SK-N-SH (cell line): ENCODE measurements around the gene FGD6. TPM values are rescaled to one million over a fixed set of nuclear protein-coding genes. Genes with fewer than 3 reads are reported as not detected.
"Not testable (repeated sequence)": the region's sequence is repeated elsewhere in the genome, so short reads cannot be mapped to it uniquely, and the experiment has no call there.

Experiments
- CTCF ChIA-PET: fragments of 300-600, 350-600 bp; formaldehyde crosslinking; extraction: SDS; loops from one replicate; lab custom pipeline; 2021; lab: Yijun Ruan, JAX
- POLR2A ChIA-PET: fragments of 350-600 bp; sonication (Branson Sonifier 250); formaldehyde crosslinking; extraction: SDS; loops from one replicate; lab custom pipeline; 2020; ENCODE audit warnings: antibody characterized with exemption, inconsistent platforms; lab: Yijun Ruan, JAX
- DNase-seq: peaks from one replicate; pipeline ENCODE4 v3.0.0; 2012
- H2AFZ ChIP-seq: fragments of 200-600 bp; sonication (generic); 2 replicates; pipeline ENCODE4 v1.8.1; 2016; ENCODE audit warnings: antibody characterized with exemption, mild to moderate bottlenecking, low read depth
- H3F3A ChIP-seq: fragments of 200-600 bp; sonication (generic); replicated peaks from 2 replicates; pipeline ENCODE3; 2016; ENCODE audit warnings: antibody characterized with exemption, mild to moderate bottlenecking; ENCODE audit not compliant: insufficient read depth
- H3K27ac ChIP-seq, 2 experiments: fragments of 200-500 bp in 1 of 2; fragments of 200-600 bp in 1 of 2; sonication (Bioruptor generic) in 1 of 2; sonication (generic), shearing (Covaris generic) in 1 of 2; 2 replicates each; pipeline versions ENCODE4 v1.5.1 to v1.6.1; 2014 to 2016; ENCODE audit warnings: low read depth in 2 of 2, inconsistent platforms in 1 of 2, low read length in 1 of 2, mild to moderate bottlenecking in 1 of 2, mixed read lengths in 1 of 2
- H3K27me3 ChIP-seq: fragments of 200-600 bp; sonication (generic), shearing (Covaris generic); 2 replicates; pipeline ENCODE4 v1.6.1; 2016; ENCODE audit warnings: mixed run types; ENCODE audit not compliant: insufficient read depth
- H3K36me3 ChIP-seq, 2 experiments: fragments of 200-500 bp in 1 of 2; fragments of 200-600 bp in 1 of 2; sonication (Bioruptor generic) in 1 of 2; sonication (generic) in 1 of 2; replicated peaks in 1 of 2; 2 replicates each; pipeline versions ENCODE3 to v1.5.1; 2014 to 2016; ENCODE audit warnings: low read length in 1 of 2, mild to moderate bottlenecking in 1 of 2; ENCODE audit not compliant: insufficient read depth in 2 of 2, control insufficient read depth in 1 of 2
- H3K4me1 ChIP-seq, 2 experiments: fragments of 200-500 bp in 1 of 2; fragments of 200-600 bp in 1 of 2; sonication (Bioruptor generic) in 1 of 2; sonication (generic), shearing (Covaris generic) in 1 of 2; 2 replicates each; pipeline versions ENCODE4 v1.5.1 to v1.6.1; 2014 to 2016; ENCODE audit warnings: low read depth in 1 of 2, low read length in 1 of 2, mixed run types in 1 of 2; ENCODE audit not compliant: insufficient read depth in 2 of 2, control insufficient read depth in 1 of 2
- H3K4me2 ChIP-seq: fragments of 200-600 bp; sonication (generic), shearing (Covaris generic); 2 replicates; pipeline ENCODE4 v1.6.1; 2017; ENCODE audit warnings: mixed run types
- H3K4me3 ChIP-seq, 2 experiments: fragments of 200-500 bp in 1 of 2; fragments of 200-600 bp in 1 of 2; sonication (Bioruptor generic) in 1 of 2; sonication (generic), shearing (Covaris generic) in 1 of 2; 2 replicates each; pipeline versions ENCODE4 v1.5.1 to v1.8.1; 2014 to 2016; ENCODE audit warnings: low read depth in 2 of 2, inconsistent platforms in 1 of 2, low read length in 1 of 2, mild to moderate bottlenecking in 1 of 2, mixed read lengths in 1 of 2, moderate library complexity in 1 of 2
- H3K79me2 ChIP-seq: fragments of 200-600 bp; sonication (generic); 2 replicates; pipeline ENCODE4 v1.8.1; 2017; ENCODE audit warnings: mild to moderate bottlenecking; ENCODE audit not compliant: insufficient read depth
- H3K9ac ChIP-seq: fragments of 200-600 bp; sonication (generic); 2 replicates; pipeline ENCODE4 v1.6.1; 2017; ENCODE audit warnings: mixed run types
- H3K9me2 ChIP-seq: fragments of 200-600 bp; sonication (generic); 2 replicates; pipeline ENCODE4 v1.6.1; 2017; ENCODE audit warnings: mixed run types
- H3K9me3 ChIP-seq: fragments of 200-600 bp; sonication (generic); 2 replicates; pipeline ENCODE4 v1.6.1; 2017; ENCODE audit warnings: mixed run types, mild to moderate bottlenecking, moderate library complexity
- H4K20me1 ChIP-seq: fragments of 200-600 bp; sonication (generic); 2 replicates; pipeline ENCODE4 v1.6.1; 2017; ENCODE audit warnings: mild to moderate bottlenecking, mixed run types; ENCODE audit not compliant: insufficient read depth
- ELF1 ChIP-seq: IDR thresholded peaks from 2 replicates; pipeline ENCODE4 v1.4.0; 2012
- EZH2phosphoT487 ChIP-seq: fragments of 200-600 bp; sonication (generic); IDR thresholded peaks from 2 replicates; pipeline ENCODE4 v1.6.1; 2017; ENCODE audit warnings: low read depth, mixed run types, mild to moderate bottlenecking, antibody characterized with exemption, moderate library complexity, borderline replicate concordance
- FOSL2 ChIP-seq: IDR thresholded peaks from 2 replicates; pipeline ENCODE4 v1.4.0; 2012; ENCODE audit warnings: low read depth, mild to moderate bottlenecking, moderate library complexity, borderline replicate concordance
- GABPA ChIP-seq: IDR thresholded peaks from 2 replicates; pipeline ENCODE4 v1.4.0; 2012; ENCODE audit warnings: low read depth, mild to moderate bottlenecking
- GATA2 ChIP-seq: sonication (generic); formaldehyde crosslinking; IDR thresholded peaks from 2 replicates; pipeline ENCODE4 v1.5.0; 2020; ENCODE audit warnings: mild to moderate bottlenecking, missing genetic modification reagents
- IRF3 ChIP-seq: fragments of 150-350 bp; IDR thresholded peaks from 2 replicates; pipeline ENCODE4 v1.6.1; 2016; ENCODE audit warnings: mild to moderate bottlenecking, low read depth, low read length
- MAX ChIP-seq: IDR thresholded peaks from 2 replicates; pipeline ENCODE4 v1.4.0; 2012; ENCODE audit warnings: low read depth
- MEF2A ChIP-seq: IDR thresholded peaks from 2 replicates; pipeline ENCODE4 v1.4.0; 2012; ENCODE audit warnings: low read depth, borderline replicate concordance
- NRF1 ChIP-seq: IDR thresholded peaks from 2 replicates; pipeline ENCODE4 v1.6.1; 2012; ENCODE audit warnings: low read depth, mild to moderate bottlenecking, low read length
- PBX3 ChIP-seq: IDR thresholded peaks from 2 replicates; pipeline ENCODE4; 2012
- RAD21 ChIP-seq: IDR thresholded peaks from 2 replicates; pipeline ENCODE4 v1.6.1; 2012; ENCODE audit warnings: mild to moderate bottlenecking, low read length
- REST ChIP-seq: IDR thresholded peaks from 2 replicates; pipeline ENCODE4 v1.6.1; 2012; ENCODE audit warnings: mild to moderate bottlenecking, low read depth, low read length, moderate library complexity
- RFX5 ChIP-seq: IDR thresholded peaks from 2 replicates; pipeline ENCODE4 v1.6.1; 2012; ENCODE audit warnings: mild to moderate bottlenecking, improper control_type of control experiment, low read length
- TAF1 ChIP-seq: IDR thresholded peaks from 2 replicates; pipeline ENCODE4 v1.6.1; 2012; ENCODE audit warnings: low read depth, mild to moderate bottlenecking, low read length, moderate library complexity, borderline replicate concordance
- TCF12 ChIP-seq: IDR thresholded peaks from 2 replicates; pipeline ENCODE4 v1.4.0; 2012
- USF1 ChIP-seq: IDR thresholded peaks from 2 replicates; pipeline ENCODE4 v1.4.0; 2012; ENCODE audit warnings: low read depth, borderline replicate concordance
- YY1 ChIP-seq: IDR thresholded peaks from 2 replicates; pipeline ENCODE4 v1.4.0; 2012; ENCODE audit warnings: low read depth, mild to moderate bottlenecking
- ZBTB33 ChIP-seq: IDR thresholded peaks from 2 replicates; pipeline ENCODE4 v1.4.0; 2012; ENCODE audit warnings: low read depth, borderline replicate concordance
- WGBS: methylation state at CpG from one replicate; pipeline ENCODE4 v1.1.6; 2017; ENCODE audit warnings: low lambda C conversion rate; 5-methylcytosine and 5-hydroxymethylcytosine counted together
- polyA plus RNA-seq, 3 experiments: library from polyadenylated mRNA; depleted of rRNA; stranded (reverse); fragments of >200 nt; gene quantifications; 2 replicates each; pipeline ENCODE4 v1.2.3, GENCODE V29; 2012

Gene FGD6
- polyA plus RNA-seq, 1 of the 3 experiments (the other 2 are of a cell fraction): 2.8 TPM

- Histone ChIP-seq H3K79me2 (no peaks in the 10 kb centered on the region), H3K9me2 (no peaks in the 10 kb centered on the region), H2AFZ (no peak overlapping the region), H3K4me3 (no peak overlapping the region), H3K9ac (no peak overlapping the region), H3K9me3 (no peaks in the 10 kb centered on the region), H3K36me3 (peaks cover 16 to 20% of the 10 kb centered on the region in 2 experiments), H3K4me2 (no peak overlapping the region), H3K4me1 (no peaks in the 10 kb centered on the region; a peak in 1 of 4 replicates), H4K20me1 (no peaks in the 10 kb centered on the region), H3K27ac (no peak overlapping the region; a peak in 1 of 4 replicates), H3K27me3 (no peaks in the 10 kb centered on the region), H3F3A (no peaks in the 10 kb centered on the region)
- ChIA-PET POLR2A (no interaction called here), CTCF (interaction anchor here (0.6 to 2.1 kb wide), 2 partner anchors 21 to 240 kb away, joined by 3 to 7 read pairs; no protein-coding TSS in a partner anchor)
- DNase-seq: no peak
- 96% methylated on average over 2 of the region's 2 CpGs for WGBS
- no peak for TF ChIP-seq MAX
- no peak for TF ChIP-seq TAF1
- no peak for TF ChIP-seq ELF1
- no peak for TF ChIP-seq REST
- no peak for TF ChIP-seq TCF12
- TF ChIP-seq YY1: no peak
- TF ChIP-seq RFX5: no peak
- TF ChIP-seq GABPA: no peak
- TF ChIP-seq IRF3: no peak
- no peak for TF ChIP-seq GATA2 (CRISPR knock-in tag)
- no peak for TF ChIP-seq USF1
- TF ChIP-seq ZBTB33: no peak
- no peak for TF ChIP-seq EZH2phosphoT487
- no peak for TF ChIP-seq PBX3
- TF ChIP-seq FOSL2: no peak
- no peak for TF ChIP-seq MEF2A
- TF ChIP-seq RAD21: no peak
- no peak for TF ChIP-seq NRF1
Observed at GRCh38 chr12:95096378-95096777, 120.9 kb downstream of the FGD6 start.

- H3K9ac ChIP-seq, H3K4me2 ChIP-seq, H3K79me2 ChIP-seq, H3K9me2 ChIP-seq, H3K9me3 ChIP-seq, H3K27ac ChIP-seq, H4K20me1 ChIP-seq, POLR2A ChIA-PET, H3K4me3 ChIP-seq, DNase-seq, H3K27me3 ChIP-seq, H3F3A ChIP-seq, H2AFZ ChIP-seq, H3K4me1 ChIP-seq: not testable (repeated sequence)
- 100% methylated on average over 2 of the region's 2 CpGs for WGBS
- H3K36me3 ChIP-seq: peaks cover 17 to 24% of the 10 kb centered on the region in 2 experiments
- CTCF ChIA-PET: interaction anchor here (0.6 to 2.1 kb wide), 2 partner anchors 21 to 241 kb away, joined by 3 to 7 read pairs; no protein-coding TSS in a partner anchor
Observed at GRCh38 chr12:95095866-95096265, 121.4 kb downstream of the FGD6 start.
